ENCODE data around the gene GALNT2.

GALNT2 gene

DNA sequence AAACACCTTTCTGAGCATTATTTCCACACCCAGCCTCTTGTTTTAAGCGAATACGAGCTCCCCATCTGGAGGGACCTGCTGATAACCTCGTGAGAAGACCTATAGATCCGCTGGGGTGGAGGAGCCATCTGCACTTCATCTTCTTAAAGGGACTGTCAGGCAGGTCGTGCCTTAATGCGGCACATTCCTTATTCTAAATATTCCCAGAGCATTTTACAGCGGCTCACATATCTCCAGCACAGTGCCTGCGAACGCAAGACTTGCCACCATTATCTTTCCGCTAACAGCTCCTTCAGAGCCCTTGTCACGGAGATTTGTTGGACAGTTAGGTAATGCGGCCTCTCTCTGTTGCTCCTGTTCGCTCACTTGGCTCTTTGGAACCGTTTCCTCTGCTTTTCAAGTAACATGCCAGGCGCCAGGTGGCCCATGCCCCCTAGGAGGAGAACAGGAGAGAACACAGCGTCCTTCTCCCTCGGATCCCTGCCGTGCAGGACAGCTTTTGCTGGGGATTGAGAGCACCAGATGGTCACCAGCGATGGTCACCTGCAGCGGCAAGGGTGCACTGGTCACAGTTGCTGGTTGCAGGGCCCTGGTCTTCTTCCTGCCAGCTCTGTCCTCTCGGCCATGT is 196.6 kb downstream of the GALNT2 start (continued):
- TF ChIP-seq, protein P1, sequence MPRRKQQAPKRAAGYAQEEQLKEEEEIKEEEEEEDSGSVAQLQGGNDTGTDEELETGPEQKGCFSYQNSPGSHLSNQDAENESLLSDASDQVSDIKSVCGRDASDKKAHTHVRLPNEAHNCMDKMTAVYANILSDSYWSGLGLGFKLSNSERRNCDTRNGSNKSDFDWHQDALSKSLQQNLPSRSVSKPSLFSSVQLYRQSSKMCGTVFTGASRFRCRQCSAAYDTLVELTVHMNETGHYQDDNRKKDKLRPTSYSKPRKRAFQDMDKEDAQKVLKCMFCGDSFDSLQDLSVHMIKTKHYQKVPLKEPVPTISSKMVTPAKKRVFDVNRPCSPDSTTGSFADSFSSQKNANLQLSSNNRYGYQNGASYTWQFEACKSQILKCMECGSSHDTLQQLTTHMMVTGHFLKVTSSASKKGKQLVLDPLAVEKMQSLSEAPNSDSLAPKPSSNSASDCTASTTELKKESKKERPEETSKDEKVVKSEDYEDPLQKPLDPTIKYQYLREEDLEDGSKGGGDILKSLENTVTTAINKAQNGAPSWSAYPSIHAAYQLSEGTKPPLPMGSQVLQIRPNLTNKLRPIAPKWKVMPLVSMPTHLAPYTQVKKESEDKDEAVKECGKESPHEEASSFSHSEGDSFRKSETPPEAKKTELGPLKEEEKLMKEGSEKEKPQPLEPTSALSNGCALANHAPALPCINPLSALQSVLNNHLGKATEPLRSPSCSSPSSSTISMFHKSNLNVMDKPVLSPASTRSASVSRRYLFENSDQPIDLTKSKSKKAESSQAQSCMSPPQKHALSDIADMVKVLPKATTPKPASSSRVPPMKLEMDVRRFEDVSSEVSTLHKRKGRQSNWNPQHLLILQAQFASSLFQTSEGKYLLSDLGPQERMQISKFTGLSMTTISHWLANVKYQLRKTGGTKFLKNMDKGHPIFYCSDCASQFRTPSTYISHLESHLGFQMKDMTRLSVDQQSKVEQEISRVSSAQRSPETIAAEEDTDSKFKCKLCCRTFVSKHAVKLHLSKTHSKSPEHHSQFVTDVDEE (CRISPR knock-in tag; IDR thresholded peaks at IDR 0.05) = no peak
- TF ChIP-seq, protein P2, sequence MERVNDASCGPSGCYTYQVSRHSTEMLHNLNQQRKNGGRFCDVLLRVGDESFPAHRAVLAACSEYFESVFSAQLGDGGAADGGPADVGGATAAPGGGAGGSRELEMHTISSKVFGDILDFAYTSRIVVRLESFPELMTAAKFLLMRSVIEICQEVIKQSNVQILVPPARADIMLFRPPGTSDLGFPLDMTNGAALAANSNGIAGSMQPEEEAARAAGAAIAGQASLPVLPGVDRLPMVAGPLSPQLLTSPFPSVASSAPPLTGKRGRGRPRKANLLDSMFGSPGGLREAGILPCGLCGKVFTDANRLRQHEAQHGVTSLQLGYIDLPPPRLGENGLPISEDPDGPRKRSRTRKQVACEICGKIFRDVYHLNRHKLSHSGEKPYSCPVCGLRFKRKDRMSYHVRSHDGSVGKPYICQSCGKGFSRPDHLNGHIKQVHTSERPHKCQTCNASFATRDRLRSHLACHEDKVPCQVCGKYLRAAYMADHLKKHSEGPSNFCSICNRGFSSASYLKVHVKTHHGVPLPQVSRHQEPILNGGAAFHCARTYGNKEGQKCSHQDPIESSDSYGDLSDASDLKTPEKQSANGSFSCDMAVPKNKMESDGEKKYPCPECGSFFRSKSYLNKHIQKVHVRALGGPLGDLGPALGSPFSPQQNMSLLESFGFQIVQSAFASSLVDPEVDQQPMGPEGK (CRISPR knock-in tag; IDR thresholded peaks at IDR 0.05; ENCODE audit: borderline replicate concordance) = no peak
- no peak for TF ChIP-seq CSDC2 (CRISPR knock-in tag; IDR thresholded peaks at IDR 0.05)
- TF ChIP-seq ZNF565 (CRISPR knock-in tag; conservative IDR thresholded peaks at IDR 0.05; ENCODE audit: low read depth) = no peak
- no peak for TF ChIP-seq SNAI2 (CRISPR knock-in tag; IDR thresholded peaks at IDR 0.05)
- no peak for TF ChIP-seq ZFP30 (CRISPR knock-in tag; IDR thresholded peaks at IDR 0.05)

- TF ChIP-seq, protein P3, sequence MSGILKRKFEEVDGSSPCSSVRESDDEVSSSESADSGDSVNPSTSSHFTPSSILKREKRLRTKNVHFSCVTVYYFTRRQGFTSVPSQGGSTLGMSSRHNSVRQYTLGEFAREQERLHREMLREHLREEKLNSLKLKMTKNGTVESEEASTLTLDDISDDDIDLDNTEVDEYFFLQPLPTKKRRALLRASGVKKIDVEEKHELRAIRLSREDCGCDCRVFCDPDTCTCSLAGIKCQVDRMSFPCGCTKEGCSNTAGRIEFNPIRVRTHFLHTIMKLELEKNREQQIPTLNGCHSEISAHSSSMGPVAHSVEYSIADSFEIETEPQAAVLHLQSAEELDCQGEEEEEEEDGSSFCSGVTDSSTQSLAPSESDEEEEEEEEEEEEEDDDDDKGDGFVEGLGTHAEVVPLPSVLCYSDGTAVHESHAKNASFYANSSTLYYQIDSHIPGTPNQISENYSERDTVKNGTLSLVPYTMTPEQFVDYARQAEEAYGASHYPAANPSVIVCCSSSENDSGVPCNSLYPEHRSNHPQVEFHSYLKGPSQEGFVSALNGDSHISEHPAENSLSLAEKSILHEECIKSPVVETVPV (CRISPR knock-in tag; IDR thresholded peaks at IDR 0.05) = no peak
- no peak for ATAC-seq
These were observed 197.3 kb downstream of the GALNT2 start for GRCh38 chr1:230264342-230264741.

DNA sequence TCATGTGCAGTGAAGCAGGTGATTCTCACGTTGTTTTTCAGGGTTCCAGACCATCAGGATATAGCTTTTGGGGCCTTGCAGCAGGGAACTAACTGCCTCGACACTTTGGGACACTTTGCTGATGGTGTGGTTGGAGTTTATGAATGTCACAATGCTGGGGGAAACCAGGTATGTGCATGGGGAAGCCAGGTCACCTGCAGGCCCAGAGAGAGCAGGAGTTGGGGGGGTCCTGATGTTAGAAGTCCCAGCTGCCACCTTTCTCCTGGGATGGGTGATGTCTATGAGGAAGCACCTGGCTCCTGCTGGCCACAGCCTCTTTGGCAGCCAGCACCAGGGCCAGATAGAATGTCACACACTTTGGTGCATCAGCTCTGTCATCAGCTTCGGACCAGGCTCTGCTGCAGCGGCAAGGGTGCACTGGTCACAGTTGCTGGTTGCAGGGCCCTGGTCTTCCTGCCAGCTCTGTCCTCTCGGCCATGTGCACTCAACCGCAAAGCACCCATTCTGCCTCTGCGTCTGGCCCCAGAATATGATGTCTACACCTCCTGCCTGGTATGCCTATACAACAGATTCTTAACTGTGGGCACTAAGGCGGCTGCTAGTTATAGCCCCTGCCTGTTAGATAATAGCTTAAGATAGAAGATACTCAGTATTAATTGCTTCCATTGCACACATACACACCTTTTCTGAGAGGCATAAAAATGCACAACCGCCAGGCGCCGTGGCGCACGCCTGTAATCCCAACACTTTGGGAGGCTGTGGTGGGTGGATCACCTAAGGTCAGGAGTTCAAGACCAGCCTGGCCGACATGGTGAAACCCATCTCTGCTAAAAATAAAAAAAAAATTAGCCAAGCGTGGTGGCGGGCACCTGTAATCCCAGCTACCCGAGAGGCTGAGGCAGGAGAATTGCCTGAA is 198.4 kb downstream of the GALNT2 start:
- ATAC-seq = no peak
- no peak for TF ChIP-seq ZNF8 (CRISPR knock-in tag; IDR thresholded peaks at IDR 0.05)
- TF ChIP-seq SNAI2 (CRISPR knock-in tag; IDR thresholded peaks at IDR 0.05) = no peak
- TF ChIP-seq ZNF565 (CRISPR knock-in tag; conservative IDR thresholded peaks at IDR 0.05; ENCODE audit: low read depth) = no peak
- no peak for TF ChIP-seq ZC3H10 (CRISPR knock-in tag; IDR thresholded peaks at IDR 0.05)
- TF ChIP-seq GLIS3 (CRISPR knock-in tag; IDR thresholded peaks at IDR 0.05) = no peak
- no peak for TF ChIP-seq ZFP3 (CRISPR knock-in tag; IDR thresholded peaks at IDR 0.05)
- no peak for TF ChIP-seq TOX (CRISPR knock-in tag; IDR thresholded peaks at IDR 0.05; ENCODE audit: borderline replicate concordance)
- TF ChIP-seq, protein P2 (CRISPR knock-in tag; IDR thresholded peaks at IDR 0.05; ENCODE audit: borderline replicate concordance) = no peak
- TF ChIP-seq, protein P4, sequence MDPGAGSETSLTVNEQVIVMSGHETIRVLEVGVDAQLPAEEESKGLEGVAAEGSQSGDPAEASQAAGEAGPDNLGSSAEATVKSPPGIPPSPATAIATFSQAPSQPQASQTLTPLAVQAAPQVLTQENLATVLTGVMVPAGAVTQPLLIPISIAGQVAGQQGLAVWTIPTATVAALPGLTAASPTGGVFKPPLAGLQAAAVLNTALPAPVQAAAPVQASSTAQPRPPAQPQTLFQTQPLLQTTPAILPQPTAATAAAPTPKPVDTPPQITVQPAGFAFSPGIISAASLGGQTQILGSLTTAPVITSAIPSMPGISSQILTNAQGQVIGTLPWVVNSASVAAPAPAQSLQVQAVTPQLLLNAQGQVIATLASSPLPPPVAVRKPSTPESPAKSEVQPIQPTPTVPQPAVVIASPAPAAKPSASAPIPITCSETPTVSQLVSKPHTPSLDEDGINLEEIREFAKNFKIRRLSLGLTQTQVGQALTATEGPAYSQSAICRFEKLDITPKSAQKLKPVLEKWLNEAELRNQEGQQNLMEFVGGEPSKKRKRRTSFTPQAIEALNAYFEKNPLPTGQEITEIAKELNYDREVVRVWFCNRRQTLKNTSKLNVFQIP (CRISPR knock-in tag; IDR thresholded peaks at IDR 0.05; ENCODE audit: borderline replicate concordance, low read depth) = no peak
- no peak for TF ChIP-seq RARB (CRISPR knock-in tag; IDR thresholded peaks at IDR 0.05)
- TF ChIP-seq OSR1 (CRISPR knock-in tag; IDR thresholded peaks at IDR 0.05) = no peak
- TF ChIP-seq BACH2 (CRISPR knock-in tag; IDR thresholded peaks at IDR 0.05; ENCODE audit: borderline replicate concordance) = no peak
- no peak for TF ChIP-seq CREB5 (CRISPR knock-in tag; IDR thresholded peaks at IDR 0.05; ENCODE audit: low read depth)
- no peak for TF ChIP-seq ZNF70 (CRISPR knock-in tag; IDR thresholded peaks at IDR 0.05)
